IPS-15b (cell line): Measurements from ENCODE around the gene RIMS4.

Experiments
- H3K27me3 ChIP-seq: one replicate; pipeline ENCODE4 v1.6.1; 2013; ENCODE audit warnings: low read length; ENCODE audit not compliant: control insufficient read depth, insufficient read depth
- H3K36me3 ChIP-seq: one replicate; pipeline ENCODE4 v1.6.1; 2013; ENCODE audit warnings: low read length; ENCODE audit not compliant: control insufficient read depth, insufficient read depth
- H3K4me1 ChIP-seq: one replicate; pipeline ENCODE4 v1.6.1; 2013; ENCODE audit warnings: mild to moderate bottlenecking, low read length; ENCODE audit not compliant: control insufficient read depth, insufficient read depth
- H3K4me3 ChIP-seq: one replicate; pipeline ENCODE4 v1.5.1; 2013; ENCODE audit warnings: low read depth, low read length
- H3K9ac ChIP-seq: one replicate; pipeline ENCODE4 v1.6.1; 2013; ENCODE audit warnings: low read depth, mild to moderate bottlenecking, low read length
- H3K9me3 ChIP-seq: one replicate; pipeline ENCODE4 v1.6.1; 2013; ENCODE audit warnings: mild to moderate bottlenecking, low read length; ENCODE audit not compliant: control insufficient read depth, insufficient read depth

The RIMS4 gene

DNA sequence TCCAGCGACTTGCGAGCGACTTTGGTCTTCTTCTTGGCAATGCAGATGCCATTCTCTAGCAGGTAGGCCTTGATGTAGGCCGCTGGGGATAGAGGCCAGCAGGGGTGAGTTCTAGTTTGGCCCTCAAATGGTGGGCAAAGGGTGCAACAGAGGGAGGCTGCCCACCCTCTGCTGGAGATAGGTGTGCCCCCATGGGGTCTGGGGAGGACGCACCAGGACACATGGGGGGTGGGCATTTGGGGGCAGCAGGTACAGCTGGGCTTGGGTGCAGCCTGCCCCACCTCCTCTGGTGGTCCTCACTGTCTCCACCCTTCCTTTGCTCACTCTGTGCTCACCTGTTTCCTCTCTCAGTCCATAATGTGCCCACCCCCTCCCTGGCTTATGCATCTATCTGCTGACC lies 53.4 kb downstream of the RIMS4 start:
- Histone ChIP-seq H3K9ac (no peak overlapping the region), H3K4me3 (no peak overlapping the region), H3K27me3 (no peaks in the 10 kb centered on the region), H3K36me3 (no peaks in the 10 kb centered on the region), H3K9me3 (no peaks in the 10 kb centered on the region), H3K4me1 (peaks cover 2% of the 10 kb centered on the region)

DNA sequence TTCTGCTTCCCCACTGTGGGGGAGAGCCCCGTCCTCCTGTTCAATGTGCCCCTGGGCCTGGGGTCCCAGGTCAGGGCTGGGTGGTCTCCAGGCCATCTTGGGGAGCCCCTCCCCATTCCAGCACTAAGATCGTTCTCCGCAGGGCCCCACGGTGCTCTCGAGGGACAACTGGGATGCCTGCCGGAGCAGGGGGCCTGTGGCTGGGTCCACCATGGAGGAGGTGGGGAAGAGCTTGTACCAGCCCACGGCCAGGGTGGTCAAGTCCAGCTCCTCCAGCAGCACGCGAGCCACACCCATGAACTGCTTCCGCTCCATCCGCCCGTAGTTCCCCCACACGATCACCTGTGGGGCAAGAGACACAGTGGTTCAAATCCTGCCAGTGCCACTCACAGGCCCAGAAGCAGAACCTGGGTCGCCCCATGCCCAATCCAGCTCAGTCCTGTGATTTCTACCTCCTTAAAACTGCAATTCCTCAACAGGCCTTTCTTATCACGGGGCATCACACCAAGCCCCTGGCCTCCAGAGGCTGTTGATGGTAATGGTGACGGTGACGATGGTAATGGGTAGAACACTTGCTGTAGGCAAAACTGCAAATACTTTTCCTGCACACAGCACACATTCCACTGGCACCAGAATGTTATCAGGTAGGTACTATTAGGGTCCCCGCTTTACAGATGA lies 54.2 kb downstream of the RIMS4 start:
- H3K4me1 ChIP-seq = peaks cover 2% of the 10 kb centered on the region
- H3K9me3 ChIP-seq = no peaks in the 10 kb centered on the region
- no peak overlapping the region for H3K4me3 ChIP-seq
- no peaks in the 10 kb centered on the region for H3K27me3 ChIP-seq
- no peak overlapping the region for H3K9ac ChIP-seq
- no peaks in the 10 kb centered on the region for H3K36me3 ChIP-seq

DNA sequence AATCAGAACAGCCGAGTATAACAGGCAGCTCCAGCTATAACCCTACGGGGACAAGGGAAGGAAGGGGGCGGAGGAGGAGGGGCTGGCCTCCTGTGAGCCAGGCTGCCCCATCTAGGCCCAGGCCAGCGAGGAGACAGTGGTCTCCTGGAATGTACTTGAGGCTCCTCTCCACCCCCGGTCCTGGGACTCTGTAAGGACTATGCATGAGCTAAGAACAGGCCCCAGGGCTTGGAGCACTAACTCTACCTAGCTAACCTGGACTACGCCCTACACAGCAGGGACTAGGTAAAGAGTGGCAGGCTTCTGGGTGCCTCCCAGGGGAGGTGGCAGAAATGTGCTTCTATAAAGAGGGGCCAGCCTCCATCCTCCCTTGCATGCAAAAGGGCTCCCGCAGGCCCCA lies 55.8 kb downstream of the RIMS4 start:
- no peak overlapping the region for H3K9ac ChIP-seq
- H3K4me1 ChIP-seq = peaks cover 2% of the 10 kb centered on the region
- no peak overlapping the region for H3K4me3 ChIP-seq
- H3K36me3 ChIP-seq = no peaks in the 10 kb centered on the region
- no peaks in the 10 kb centered on the region for H3K9me3 ChIP-seq
- H3K27me3 ChIP-seq = no peaks in the 10 kb centered on the region

DNA sequence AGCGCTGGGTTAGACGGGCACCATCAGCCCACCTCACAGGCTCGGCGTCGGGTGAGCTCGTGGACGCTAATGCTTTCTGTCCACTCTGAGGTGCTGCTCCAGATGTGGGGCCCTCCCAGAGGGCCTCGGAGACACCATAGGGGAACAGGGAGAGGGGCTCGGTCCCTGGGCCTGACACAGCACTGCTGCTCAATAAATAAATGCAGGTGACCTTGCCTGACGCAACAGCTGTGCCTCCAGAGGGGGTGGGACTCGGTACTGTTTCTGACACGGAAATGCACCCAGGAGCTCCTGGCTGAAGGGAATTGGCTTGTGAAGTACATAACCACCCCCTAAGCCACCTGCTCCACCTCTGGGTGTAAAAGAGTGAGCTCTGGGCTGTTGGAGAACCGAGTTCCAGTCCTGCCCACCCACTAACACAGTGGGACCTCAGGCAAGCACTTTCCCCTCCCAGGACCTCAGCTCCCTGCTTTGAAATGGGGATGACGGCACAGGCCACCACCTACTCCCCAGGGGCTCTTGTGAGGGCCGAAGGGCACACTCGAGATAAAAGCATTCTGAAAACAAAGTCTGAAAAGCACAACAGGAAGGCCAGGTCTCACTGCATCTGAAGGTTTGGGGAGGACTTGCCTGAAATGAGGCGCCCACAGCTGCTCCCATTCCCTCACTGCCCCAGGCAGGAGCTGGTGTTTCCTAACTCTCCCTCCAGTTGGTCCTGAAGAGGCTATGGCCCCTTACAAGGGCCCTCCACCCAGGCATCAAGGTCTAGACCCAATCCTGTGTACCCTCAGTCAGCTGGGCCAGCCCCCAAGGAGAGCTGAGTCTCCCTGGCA lies 58.0 kb downstream of the RIMS4 start:
- Histone ChIP-seq H3K27me3 (peaks cover 4% of the 10 kb centered on the region), H3K9me3 (no peaks in the 10 kb centered on the region), H3K9ac (peak overlapping the region; percentile 24), H3K36me3 (no peaks in the 10 kb centered on the region), H3K4me1 (peaks cover 2% of the 10 kb centered on the region), H3K4me3 (no peak overlapping the region)

DNA sequence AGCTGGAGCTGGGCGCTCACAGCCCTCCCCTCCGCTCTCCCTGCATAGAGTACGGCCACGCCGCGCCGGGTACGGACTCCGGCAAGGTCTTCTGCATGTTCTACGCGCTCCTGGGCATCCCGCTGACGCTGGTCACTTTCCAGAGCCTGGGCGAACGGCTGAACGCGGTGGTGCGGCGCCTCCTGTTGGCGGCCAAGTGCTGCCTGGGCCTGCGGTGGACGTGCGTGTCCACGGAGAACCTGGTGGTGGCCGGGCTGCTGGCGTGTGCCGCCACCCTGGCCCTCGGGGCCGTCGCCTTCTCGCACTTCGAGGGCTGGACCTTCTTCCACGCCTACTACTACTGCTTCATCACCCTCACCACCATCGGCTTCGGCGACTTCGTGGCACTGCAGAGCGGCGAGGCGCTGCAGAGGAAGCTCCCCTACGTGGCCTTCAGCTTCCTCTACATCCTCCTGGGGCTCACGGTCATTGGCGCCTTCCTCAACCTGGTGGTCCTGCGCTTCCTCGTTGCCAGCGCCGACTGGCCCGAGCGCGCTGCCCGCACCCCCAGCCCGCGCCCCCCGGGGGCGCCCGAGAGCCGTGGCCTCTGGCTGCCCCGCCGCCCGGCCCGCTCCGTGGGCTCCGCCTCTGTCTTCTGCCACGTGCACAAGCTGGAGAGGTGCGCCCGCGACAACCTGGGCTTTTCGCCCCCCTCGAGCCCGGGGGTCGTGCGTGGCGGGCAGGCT lies 60.1 kb downstream of the RIMS4 start:
- Histone ChIP-seq H3K4me3 (no peak overlapping the region), H3K4me1 (peaks cover 9% of the 10 kb centered on the region), H3K36me3 (no peaks in the 10 kb centered on the region), H3K27me3 (peaks cover 17% of the 10 kb centered on the region), H3K9ac (no peak overlapping the region), H3K9me3 (no peaks in the 10 kb centered on the region)

DNA sequence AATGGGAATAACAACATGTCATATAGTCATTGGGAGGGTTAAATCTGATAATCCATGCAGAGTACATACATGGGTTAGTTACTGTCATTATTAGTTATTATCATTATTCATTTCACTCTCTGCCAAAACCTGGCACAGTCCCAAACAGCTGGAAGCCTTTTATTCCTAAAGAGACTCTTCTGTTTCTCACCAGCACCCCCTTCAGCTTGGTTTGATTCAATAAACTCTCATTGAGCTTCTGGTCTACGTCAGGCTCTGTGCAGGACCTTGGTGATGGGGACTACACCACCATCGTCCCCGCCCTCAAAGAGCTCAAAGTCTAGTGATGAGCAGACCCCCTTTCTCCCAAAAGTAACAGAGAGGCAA lies 62.4 kb downstream of the RIMS4 start:
- H3K4me3 ChIP-seq = no peak overlapping the region
- H3K9me3 ChIP-seq = no peaks in the 10 kb centered on the region
- peaks cover 9% of the 10 kb centered on the region for H3K4me1 ChIP-seq
- H3K36me3 ChIP-seq = no peaks in the 10 kb centered on the region
- peaks cover 37% of the 10 kb centered on the region for H3K27me3 ChIP-seq
- no peak overlapping the region for H3K9ac ChIP-seq

DNA sequence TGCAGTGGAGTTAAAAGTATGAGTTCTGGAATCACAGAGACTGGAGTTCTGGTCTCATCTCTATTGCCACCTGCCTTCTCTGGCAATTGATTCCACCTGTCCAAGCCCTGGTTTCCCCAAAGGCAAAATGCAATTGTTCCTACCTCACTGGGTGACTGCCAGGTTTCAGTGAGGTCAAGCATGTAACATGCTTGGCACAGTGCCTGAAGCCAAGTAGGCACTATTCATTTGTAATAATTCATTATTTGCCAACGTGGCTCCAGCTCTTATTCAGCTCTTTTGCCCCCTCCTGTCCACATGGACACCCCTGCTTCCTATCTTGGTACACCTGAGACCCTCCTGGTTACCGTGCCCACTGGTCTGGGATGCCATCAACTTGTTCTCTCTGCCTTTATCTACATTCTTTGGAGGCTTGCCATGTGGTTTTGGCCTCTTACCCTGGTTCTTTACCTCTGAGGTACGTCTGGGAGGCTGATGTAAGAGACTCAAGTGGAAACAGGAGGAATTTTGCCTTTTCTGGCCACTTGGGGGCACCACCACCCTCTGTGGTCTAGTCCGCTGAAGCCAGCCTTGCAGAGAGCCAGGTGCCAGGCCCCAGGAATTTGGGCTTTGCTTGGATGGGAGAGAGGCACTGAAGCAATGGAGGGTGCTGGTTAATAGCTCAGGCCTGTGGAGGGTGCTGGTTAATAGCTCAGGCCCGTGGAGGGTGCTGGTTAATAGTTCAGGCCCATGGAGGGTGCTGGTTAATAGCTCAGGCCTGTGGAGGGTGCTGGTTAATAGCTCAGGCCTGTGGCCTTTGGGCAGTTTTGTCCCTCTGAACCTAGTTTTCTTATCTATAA lies 63.0 kb downstream of the RIMS4 start:
- peaks cover 41% of the 10 kb centered on the region for H3K27me3 ChIP-seq
- peaks cover 9% of the 10 kb centered on the region for H3K4me1 ChIP-seq
- no peak overlapping the region for H3K9ac ChIP-seq
- no peaks in the 10 kb centered on the region for H3K36me3 ChIP-seq
- H3K9me3 ChIP-seq = no peaks in the 10 kb centered on the region
- no peak overlapping the region for H3K4me3 ChIP-seq

DNA sequence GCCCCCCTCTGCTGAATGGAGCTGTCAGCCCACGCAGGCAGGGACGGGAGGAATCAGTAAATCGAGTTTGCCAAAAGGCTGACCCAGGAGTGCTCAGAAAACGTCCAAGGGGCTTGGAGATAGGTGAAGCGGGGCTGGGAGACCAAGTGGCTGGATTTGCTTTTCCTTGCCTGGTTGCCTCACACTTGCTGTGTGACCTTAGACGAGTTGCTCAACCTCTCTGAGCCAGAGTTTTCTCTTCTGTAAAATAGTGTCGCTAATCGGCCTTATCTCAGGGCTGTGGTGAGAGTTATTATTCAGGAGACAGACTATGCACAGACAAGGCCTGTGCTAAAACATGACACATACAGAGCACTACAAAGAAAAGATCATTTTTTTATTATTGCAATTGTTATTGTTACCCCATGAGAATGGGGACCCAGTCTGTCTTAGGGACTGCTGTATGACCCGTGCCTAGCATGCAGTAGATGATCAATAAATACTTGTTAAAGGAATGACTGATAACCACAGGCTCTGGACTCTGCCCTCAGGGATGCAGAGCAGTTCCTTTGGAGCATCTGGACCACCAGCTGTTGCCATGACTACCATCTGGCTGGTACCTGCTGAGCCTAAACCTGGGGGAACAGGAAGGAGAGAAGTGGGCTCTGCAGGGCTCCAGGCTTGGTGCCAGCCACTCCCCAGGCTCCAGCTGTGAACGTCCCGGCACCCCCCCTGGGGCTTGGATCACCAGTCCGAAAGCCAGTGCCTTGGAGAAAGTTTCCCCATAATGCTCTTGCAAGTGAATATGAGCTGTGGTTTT lies 63.8 kb downstream of the RIMS4 start:
- Histone ChIP-seq H3K27me3 (peaks cover 41% of the 10 kb centered on the region), H3K9ac (no peak overlapping the region), H3K36me3 (no peaks in the 10 kb centered on the region), H3K4me1 (peaks cover 7% of the 10 kb centered on the region), H3K9me3 (no peaks in the 10 kb centered on the region), H3K4me3 (peak overlapping the region; percentile 48)

DNA sequence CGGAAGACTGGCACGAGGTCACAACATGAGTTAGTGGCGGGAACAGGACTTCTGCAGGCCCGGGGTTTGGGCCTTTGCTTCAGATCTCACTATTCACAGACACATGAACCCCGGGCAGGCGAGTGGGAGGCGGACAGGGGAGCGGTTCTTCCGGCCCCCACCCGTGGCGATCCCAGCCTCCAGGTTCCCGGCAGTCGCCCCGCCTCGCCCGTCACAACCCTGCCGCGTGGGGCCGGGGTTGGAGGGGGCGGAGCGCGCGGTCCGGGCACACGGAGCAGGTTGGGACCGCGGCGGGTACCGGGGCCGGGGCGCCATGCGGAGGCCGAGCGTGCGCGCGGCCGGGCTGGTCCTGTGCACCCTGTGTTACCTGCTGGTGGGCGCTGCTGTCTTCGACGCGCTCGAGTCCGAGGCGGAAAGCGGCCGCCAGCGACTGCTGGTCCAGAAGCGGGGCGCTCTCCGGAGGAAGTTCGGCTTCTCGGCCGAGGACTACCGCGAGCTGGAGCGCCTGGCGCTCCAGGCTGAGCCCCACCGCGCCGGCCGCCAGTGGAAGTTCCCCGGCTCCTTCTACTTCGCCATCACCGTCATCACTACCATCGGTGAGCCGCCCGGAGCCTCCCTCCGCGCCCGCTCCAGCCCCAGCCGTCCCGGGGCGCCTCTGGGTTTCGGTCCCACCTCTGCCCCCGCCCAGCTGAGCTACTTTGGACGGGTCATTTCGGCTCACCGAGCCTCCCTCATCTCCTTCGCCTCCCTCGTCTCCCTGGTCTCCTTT lies 64.6 kb downstream of the RIMS4 start, which contains the start of gene KCNK15:
Gene KCNK15 (plus strand): TSS at position 268 of the 769 bp plus-strand sequence. CDS start 46 bp downstream, at position 314.
- H3K4me1 ChIP-seq = peaks cover 7% of the 10 kb centered on the region
- no peak within 1 kb of the TSS for H3K9ac ChIP-seq
- H3K36me3 ChIP-seq = no peaks in the 10 kb centered on the region
- peak within 1 kb of the TSS; percentile 48 for H3K4me3 ChIP-seq
- peaks cover 44% of the 10 kb centered on the region for H3K27me3 ChIP-seq
- H3K9me3 ChIP-seq = no peaks in the 10 kb centered on the region

DNA sequence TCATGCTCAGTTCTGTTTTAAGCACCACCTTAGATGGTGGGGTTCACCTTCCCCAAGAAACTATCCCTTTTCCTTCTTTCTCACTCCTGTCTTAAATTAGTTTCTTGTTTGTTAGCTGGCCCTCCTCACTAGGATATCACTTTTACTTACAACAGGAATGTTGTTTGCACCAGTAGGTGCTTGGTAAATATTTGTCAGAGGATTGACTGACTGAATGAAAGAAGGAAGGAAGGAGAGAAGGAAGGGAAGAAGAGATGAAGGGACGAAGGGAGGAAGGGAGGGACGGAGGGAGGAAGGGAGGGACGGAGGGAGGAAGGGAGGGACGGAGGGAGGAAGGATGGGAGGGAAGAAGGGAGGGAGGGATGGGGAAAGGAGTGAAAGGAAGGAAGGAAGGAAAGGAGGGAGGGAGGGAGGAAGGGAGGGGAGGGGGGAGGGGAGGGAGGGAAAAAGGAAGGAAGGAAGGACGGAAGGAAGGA lies 65.2 kb downstream of the RIMS4 start:
- H3K4me3 ChIP-seq = no peak overlapping the region
- no peaks in the 10 kb centered on the region for H3K9me3 ChIP-seq
- H3K36me3 ChIP-seq = no peaks in the 10 kb centered on the region
- H3K9ac ChIP-seq = no peak overlapping the region
- H3K27me3 ChIP-seq = peaks cover 44% of the 10 kb centered on the region
- peaks cover 7% of the 10 kb centered on the region for H3K4me1 ChIP-seq
